ELF-1 (cell line): ENCODE data around the gene KANSL3.
"Not testable (repeated sequence)": the region's sequence is repeated elsewhere in the genome, so short reads cannot be mapped to it uniquely, and the experiment has no call there.

Experiments used
- DNase-seq: peaks from one replicate; pipeline ENCODE4 v3.0.0-alpha.2; 2016; ENCODE audit warnings: low read depth, low spot score

KANSL3 gene

GRCh38 chr2:96638144-96639121 lies at the start of gene KANSL3:
KANSL3 (minus strand) TSS chr2:96638312; CDS start chr2:96637135, 1,177 bp downstream.
- peak; percentile 95 for DNase-seq

DNA sequence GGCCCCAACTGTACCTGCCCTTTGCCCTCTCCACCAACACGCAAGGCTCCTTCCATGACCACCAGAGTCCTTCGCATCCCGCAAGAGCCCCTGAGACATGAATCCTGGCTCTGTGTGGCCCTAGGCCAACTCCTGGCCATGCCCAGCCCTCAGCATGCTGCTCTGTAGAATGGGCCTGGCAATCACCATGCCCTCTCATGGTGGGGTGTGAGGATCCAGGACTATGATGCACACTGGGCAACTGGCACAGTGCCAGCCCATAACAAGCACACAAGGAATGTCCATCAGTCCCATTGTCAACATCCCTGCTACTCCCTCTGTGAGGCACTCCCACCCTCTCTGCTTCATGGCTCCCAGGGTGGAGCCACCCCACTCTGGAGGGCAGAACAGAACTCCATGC lies 49.2 kb upstream of the KANSL3 start:
- DNase-seq, result no peak

GRCh38 chr2:96685577-96686459 lies 47.7 kb upstream of the KANSL3 start:
- peak; percentile 64 for DNase-seq

DNA sequence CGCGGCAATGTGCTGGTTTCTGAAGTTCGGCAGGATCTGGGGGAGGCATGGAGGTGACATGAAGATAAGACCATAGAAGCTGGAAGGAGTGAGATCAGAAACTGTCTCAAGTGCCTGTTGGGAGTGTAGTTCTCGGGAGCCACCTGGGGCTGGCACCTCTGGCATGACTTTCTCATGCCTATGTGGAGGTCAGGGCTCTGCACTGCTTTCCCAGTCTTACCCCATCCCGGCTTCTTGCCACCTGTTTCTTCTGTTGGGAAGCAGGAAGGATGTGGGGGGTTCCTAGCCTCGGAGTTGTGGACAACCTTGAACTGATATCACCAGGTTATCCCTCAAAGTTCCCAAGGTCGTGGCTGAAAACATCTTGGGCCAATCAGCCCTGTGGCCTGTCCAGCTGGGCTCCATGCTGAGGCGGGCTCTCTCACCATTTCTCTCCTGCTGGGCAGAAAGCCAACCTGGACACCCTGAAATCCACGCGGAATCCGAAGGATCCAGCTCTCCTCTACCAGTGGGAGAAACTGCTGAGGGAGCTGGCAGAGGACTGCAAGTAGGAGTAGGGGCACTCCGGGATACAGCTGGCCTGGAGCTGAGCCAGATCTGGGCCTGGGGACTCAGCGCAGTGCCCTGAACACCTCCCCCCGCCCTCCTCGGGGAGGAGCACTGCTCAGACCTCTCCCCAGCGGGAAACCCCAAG lies 46.9 kb upstream of the KANSL3 start:
- no peak for DNase-seq

GRCh38 chr2:96683972-96684820 lies 46.1 kb upstream of the KANSL3 start:
- DNase-seq, result no peak

DNA sequence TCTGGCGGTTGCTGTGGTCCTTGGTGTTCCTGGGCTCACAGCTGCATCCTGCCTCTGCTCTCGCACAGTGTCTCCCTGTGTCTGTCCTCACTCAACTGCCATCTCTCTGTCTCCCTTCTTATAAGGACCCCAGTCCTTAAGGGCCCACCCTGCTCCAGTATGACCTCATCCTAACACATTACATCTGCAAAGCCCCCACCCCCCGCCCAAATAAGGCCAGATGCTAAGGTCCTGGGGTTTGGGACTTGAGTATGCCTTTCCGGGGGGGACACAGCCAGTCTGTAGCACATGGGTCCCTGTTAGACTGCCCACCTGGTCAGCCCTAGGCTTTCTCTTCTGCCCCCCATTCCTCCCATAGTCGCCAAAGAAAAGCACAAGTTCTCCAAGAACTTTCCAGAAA lies 45.2 kb upstream of the KANSL3 start:
- DNase-seq, result no peak

DNA sequence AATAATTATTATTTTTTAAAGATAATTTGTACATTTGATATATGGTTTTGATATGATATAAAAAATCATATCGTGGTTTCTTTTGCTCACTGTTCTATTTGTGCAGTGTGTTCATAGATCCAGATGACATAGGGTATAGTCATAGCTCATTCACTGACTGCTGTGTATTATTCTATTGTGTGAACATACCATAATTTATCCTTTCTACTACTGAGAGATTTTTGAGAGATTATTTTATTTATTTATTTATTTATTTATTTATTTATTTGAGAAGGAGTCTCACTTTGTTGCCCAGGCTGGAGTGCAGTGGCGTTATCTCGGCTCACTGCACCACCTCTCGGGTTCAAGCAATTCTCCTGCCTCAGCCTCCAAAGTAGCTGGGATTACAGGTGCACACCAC lies 43.4 kb upstream of the KANSL3 start:
- DNase-seq, result no peak

- DNase-seq, result no peak
Observed at GRCh38 chr2:96680561-96681141, 42.5 kb upstream of the KANSL3 start.

DNA sequence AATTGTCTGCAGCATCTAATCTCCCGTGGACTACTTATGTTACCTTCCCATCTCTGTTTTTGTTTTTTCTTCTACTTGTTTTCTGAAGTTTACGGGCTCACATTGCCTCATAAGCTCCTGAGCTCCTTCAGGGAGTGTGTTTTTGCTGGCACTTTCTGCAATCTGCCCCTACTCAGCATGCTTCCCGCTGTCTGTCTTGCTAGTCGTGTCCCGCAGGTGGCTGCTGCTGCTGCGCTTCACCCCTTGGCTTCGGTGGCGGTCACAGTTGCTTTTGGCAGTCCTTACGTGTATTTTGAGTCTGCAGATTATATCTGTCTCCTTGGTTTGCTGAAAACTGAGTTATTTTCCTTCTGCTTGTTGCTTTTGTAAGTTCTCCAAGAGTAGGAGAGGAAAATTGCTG lies 41.7 kb upstream of the KANSL3 start:
- no peak for DNase-seq

DNA sequence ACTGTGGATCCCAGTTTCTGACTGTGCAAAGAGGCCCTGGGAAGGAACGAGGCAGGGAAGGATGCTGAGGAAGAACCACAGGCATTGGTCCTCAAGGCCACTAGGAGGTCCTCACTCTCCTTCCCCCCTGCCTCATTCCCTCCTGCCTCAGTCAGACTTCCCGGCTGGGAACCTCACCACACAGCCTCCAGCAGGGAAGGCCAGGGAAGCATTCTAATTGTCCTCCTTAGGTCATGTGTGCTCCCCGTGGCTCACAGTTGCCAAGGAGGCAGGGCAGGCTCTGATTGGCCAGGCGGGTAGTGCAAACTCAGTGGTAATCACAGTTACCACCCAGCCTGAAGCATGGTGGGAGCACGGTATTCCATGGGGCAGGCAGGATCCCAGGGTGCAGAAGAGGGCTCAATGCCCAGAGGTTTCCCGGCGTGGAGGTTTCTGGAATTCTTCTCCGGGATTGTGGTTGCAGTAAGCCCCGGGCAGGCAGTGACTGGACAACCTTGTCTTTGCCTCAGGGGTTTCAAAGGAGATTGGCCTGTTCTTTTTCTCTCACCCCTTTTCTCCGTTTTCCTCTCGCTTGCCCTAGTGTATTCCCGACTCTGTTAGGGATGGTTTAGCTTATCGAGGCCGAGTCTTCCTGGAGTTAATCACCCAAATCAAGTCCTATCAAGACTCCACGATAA lies 31.6 kb upstream of the KANSL3 start:
- DNase-seq, result peak; percentile 28

DNA sequence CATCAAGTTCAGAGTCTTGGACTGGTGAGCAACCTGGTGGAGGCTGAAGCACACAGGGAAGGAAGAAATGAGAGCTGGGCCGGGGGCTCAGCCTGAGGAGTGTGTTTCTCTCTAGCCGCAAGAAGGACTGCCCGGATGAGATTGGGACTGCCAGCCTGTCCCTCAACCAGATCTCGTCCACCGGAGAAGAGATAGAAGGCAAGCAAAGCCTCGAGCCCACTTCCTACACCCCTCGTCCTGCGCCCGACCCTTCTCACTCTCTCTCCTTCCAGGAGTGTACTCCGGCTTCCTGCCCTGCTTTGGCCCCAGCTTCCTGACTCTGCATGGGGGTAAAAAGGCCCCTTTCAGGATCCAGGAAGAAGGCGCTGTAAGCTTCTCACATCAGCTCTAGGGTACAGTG lies 30.7 kb upstream of the KANSL3 start:
- DNase-seq, result no peak

DNA sequence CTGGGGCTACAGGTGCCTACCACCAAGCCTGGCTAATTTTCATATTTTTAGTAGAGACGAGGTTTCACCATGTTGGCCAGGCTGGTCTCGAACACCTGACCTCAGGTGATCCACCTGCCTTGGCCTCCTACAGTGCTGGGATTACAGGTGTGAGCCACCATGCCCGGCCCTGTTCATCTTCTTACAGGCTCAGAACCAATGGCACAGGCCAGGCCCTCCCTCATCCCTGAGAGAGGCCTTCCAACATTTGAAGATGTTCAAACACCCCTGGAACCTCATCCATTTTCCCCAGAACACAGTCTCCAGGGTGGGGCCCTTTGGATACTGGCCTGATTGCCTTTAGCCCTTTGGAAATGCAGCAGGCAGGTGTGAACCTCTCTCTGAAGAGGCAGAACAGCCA lies 27.6 kb upstream of the KANSL3 start:
- not testable (repeated sequence) for DNase-seq

DNA sequence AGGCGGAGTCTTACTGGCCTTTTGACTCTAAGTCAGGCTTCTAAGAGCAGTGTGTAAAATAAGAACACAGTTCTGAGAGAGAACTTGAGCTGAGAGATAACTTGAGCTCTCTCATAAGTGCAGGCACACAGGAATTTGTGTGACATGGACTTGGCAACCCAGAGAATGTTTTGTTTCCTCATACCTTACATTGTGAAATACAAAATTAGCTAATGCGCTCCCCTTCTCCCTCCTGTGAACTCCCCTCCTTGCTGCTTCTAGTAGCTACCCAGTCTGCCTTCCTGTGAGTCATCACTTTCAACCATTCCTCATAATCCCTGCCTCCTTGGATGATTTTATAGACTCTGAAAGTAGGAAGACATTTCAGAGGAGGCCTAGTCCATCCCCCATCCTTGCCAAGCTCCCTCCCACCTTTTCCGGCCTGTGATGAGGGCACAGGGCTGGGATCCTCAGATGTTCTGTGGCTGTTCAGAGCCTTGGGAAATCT lies 27.0 kb upstream of the KANSL3 start:
- DNase-seq, result no peak

- no peak for DNase-seq
Observed at GRCh38 chr2:96664366-96664925, 26.3 kb upstream of the KANSL3 start.

- DNase-seq, result no peak
Observed at GRCh38 chr2:96663829-96664228, 25.7 kb upstream of the KANSL3 start.

GRCh38 chr2:96663177-96663576 lies 25.1 kb upstream of the KANSL3 start:
- DNase-seq, result no peak

GRCh38 chr2:96662360-96662759 lies 24.2 kb upstream of the KANSL3 start:
- no peak for DNase-seq

GRCh38 chr2:96661324-96661723 lies 23.2 kb upstream of the KANSL3 start:
- DNase-seq, result no peak

- DNase-seq, result no peak
Observed at GRCh38 chr2:96656540-96656939, 18.4 kb upstream of the KANSL3 start.
